ENCODE results near the gene MMP1.

DNA sequence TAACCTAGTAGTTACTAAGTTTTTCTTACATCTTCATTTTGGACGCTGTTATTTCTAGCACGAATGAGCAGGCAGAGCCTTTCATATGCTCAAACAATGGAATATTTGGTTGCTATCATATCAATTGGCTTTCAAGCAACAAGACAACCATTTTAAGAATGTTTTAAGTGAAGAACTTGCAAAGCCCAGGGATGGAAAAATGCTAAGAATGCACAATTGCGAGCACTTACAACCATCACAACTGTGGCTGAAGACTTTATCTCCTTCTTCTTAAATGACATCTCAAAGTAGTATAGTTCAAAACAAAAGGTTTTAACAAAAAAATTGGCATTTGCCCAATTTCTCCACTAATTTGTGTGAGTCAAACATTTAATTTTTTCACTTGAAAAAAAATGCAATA is 8.3 kb upstream of the MMP1 start:
- TF ChIP-seq, protein P1, sequence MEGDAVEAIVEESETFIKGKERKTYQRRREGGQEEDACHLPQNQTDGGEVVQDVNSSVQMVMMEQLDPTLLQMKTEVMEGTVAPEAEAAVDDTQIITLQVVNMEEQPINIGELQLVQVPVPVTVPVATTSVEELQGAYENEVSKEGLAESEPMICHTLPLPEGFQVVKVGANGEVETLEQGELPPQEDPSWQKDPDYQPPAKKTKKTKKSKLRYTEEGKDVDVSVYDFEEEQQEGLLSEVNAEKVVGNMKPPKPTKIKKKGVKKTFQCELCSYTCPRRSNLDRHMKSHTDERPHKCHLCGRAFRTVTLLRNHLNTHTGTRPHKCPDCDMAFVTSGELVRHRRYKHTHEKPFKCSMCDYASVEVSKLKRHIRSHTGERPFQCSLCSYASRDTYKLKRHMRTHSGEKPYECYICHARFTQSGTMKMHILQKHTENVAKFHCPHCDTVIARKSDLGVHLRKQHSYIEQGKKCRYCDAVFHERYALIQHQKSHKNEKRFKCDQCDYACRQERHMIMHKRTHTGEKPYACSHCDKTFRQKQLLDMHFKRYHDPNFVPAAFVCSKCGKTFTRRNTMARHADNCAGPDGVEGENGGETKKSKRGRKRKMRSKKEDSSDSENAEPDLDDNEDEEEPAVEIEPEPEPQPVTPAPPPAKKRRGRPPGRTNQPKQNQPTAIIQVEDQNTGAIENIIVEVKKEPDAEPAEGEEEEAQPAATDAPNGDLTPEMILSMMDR (optimal IDR thresholded peaks at IDR 0.05 in 1 of 3, IDR thresholded peaks at IDR 0.05 in 1 of 3, conservative IDR thresholded peaks at IDR 0.05 in 1 of 3; ENCODE audit: extremely low read depth in 1 of 3, insufficient read depth in 2 of 3, low read length in 3 of 3): no peak
- no peak for TF ChIP-seq EZH2 (IDR thresholded peaks at IDR 0.05; ENCODE audit: low read length)

All from keratinocyte (primary cell).